ENCODE data around the gene ZNF382. TPM values are rescaled to one million over a fixed set of nuclear protein-coding genes. Genes with fewer than 3 reads are reported as not detected.

Gene ZNF382
- total RNA-seq, 2 experiments from 2014 or later = 4.2 to 4.4 TPM

DNA sequence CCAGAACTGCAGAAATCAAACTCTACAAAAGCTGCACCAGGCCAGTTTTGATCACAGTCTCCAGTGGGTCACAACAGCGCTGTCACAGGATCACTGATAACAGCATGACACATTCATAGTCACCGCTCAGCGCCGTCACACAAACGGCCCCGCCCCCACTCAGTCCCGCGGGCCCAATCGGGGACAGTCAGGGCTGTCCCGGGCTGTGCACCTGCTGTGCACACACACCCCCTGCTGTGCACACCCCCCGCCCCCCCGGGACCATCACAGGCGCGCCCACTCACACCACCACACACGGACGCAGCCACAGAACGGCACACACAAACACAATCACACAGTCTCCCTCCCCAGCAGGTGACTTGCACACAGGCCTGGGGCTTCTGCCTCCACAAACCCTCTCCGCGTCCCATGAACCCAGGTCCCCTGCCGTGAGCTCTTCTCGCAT lies 435 bp upstream of the ZNF382 start:
- POLR2A ChIA-PET = interaction anchor here (0.6 to 2.7 kb wide), 27 partner anchors 8 to 902 kb away, joined by 3 to 42 read pairs (median 6); partner anchors contain the start of genes POLR2I, TBCB, ZFP14 and ZFP82
- DNase-seq = peak; percentile 72 to 94 (median 86)
- CTCF ChIA-PET = interaction anchor here (0.6 to 1.6 kb wide), 5 partner anchors 20 to 235 kb away, joined by 3 to 6 read pairs (median 3); partner anchors contain the start of genes ZNF529 and ZNF566
- Mint-ChIP-seq H3K4me1 (ENCODE audit: low read depth) (peaks cover 28% of the 10 kb centered on the region), H3K9me3 (peaks cover 2% of the 10 kb centered on the region), H3K27ac (peak overlapping the region; percentile 83), H3K36me3 (ENCODE audit: low read depth) (peaks cover 59% of the 10 kb centered on the region), H3K27me3 (no peaks in the 10 kb centered on the region), H3K4me3 (peak overlapping the region; percentile 85)
- Histone ChIP-seq H3K27me3 (ENCODE audit: control insufficient read depth in 1 of 2, insufficient read depth in 2 of 2, low read length in 2 of 2) (no peaks in the 10 kb centered on the region), H3K36me3 (ENCODE audit: insufficient read depth, low read length) (peaks cover 2% of the 10 kb centered on the region), H3K4me1 (ENCODE audit: insufficient read depth, low read length) (peaks cover 10% of the 10 kb centered on the region), H3K4me3 (ENCODE audit: low read length) (peak overlapping the region; percentile 87), H3K9me3 (ENCODE audit: control insufficient read depth in 1 of 2, insufficient read depth in 1 of 2, low read length in 2 of 2) (no peaks in the 10 kb centered on the region), H3K27ac (ENCODE audit: low read depth in 1 of 2, low read length in 2 of 2) (peak overlapping the region; percentile 92 to 95)
- TF ChIP-seq CTCF (IDR thresholded peaks at IDR 0.05) = no peak
- ATAC-seq (ENCODE audit: poor library complexity) = peak; percentile 84
- intact Hi-C loops (cut with DNase I, micrococcal nuclease) = loop anchor here (1.0 to 10.0 kb wide), 7 partner anchors 32 to 230 kb away; partner anchors contain the start of genes ZNF260 (in 2 of the 2), ZNF461 (in 1 of the 2), ZNF529 (in 1 of the 2) and ZNF566 (in 1 of the 2)

- DNase-seq (peak in 1 of 14 experiments; percentile 7), ATAC-seq (ENCODE audit: poor library complexity) (peak; percentile 19)
- Histone ChIP-seq H3K36me3 (ENCODE audit: insufficient read depth, low read length) (peaks cover 9% of the 10 kb centered on the region), H3K27me3 (ENCODE audit: control insufficient read depth in 1 of 2, insufficient read depth in 2 of 2, low read length in 2 of 2) (no peaks in the 10 kb centered on the region), H3K4me1 (ENCODE audit: insufficient read depth, low read length) (peaks cover 10% of the 10 kb centered on the region), H3K4me3 (ENCODE audit: low read length) (peak overlapping the region; percentile 87), H3K27ac (ENCODE audit: low read depth in 1 of 2, low read length in 2 of 2) (peak overlapping the region; percentile 92 to 95), H3K9me3 (ENCODE audit: control insufficient read depth in 1 of 2, insufficient read depth in 1 of 2, low read length in 2 of 2) (peaks cover 0 to 5% of the 10 kb centered on the region in 2 experiments)
- peaks cover 28% of the 10 kb centered on the region for H3K4me1 Mint-ChIP-seq (ENCODE audit: low read depth)
- peak overlapping the region; percentile 83 for H3K27ac Mint-ChIP-seq
- H3K36me3 Mint-ChIP-seq (ENCODE audit: low read depth) = peaks cover 62% of the 10 kb centered on the region
- peak overlapping the region; percentile 85 for H3K4me3 Mint-ChIP-seq
- TF ChIP-seq CTCF (IDR thresholded peaks at IDR 0.05) = no peak
- intact Hi-C loops (cut with DNase I, micrococcal nuclease) = loop anchor here (1.0 to 10.0 kb wide), 6 partner anchors 33 to 229 kb away; partner anchors contain the start of genes ZNF260 (in 2 of the 2), ZNF461 (in 1 of the 2), ZNF529 (in 1 of the 2) and ZNF566 (in 1 of the 2)
- ChIA-PET CTCF (interaction anchor here (0.6 to 1.4 kb wide), 2 partner anchors 26 to 33 kb away, joined by 3 read pairs; partner anchors contain the start of gene ZNF529), POLR2A (interaction anchor here (0.8 to 2.7 kb wide), 17 partner anchors 10 to 901 kb away, joined by 3 to 42 read pairs (median 7); partner anchors contain the start of genes ZFP82, ZNF146, ZNF260 and ZNF345)
- no peaks in the 10 kb centered on the region for H3K27me3 Mint-ChIP-seq
- peaks cover 2% of the 10 kb centered on the region for H3K9me3 Mint-ChIP-seq
Measured at GRCh38 chr19:36605877-36606478, 865 bp downstream of the ZNF382 start.

DNA sequence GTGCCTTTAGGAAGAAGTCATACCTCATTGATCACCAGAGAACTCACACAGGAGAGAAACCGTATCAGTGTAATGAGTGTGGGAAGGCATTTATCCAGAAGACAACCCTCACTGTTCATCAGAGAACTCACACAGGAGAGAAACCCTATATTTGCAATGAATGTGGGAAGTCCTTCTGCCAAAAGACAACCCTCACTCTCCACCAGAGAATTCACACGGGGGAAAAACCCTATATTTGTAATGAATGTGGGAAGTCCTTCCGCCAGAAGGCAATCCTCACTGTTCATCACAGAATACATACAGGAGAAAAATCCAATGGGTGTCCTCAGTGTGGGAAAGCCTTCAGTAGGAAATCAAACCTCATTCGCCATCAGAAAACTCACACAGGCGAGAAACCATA lies 21.9 kb downstream of the ZNF382 start:
- ATAC-seq (ENCODE audit: poor library complexity) (no peak), DNase-seq (no peak)
- Mint-ChIP-seq H3K27ac (no peak overlapping the region), H3K4me1 (ENCODE audit: low read depth) (no peaks in the 10 kb centered on the region), H3K9me3 (peaks cover 14% of the 10 kb centered on the region), H3K27me3 (no peaks in the 10 kb centered on the region), H3K36me3 (ENCODE audit: low read depth) (peaks cover 90% of the 10 kb centered on the region), H3K4me3 (no peak overlapping the region)
- Histone ChIP-seq H3K9me3 (ENCODE audit: control insufficient read depth in 1 of 2, insufficient read depth in 1 of 2, low read length in 2 of 2) (peaks cover 58 to 97% of the 10 kb centered on the region in 2 experiments), H3K4me3 (ENCODE audit: low read length) (no peak overlapping the region), H3K36me3 (ENCODE audit: insufficient read depth, low read length) (peaks cover 5% of the 10 kb centered on the region), H3K27ac (ENCODE audit: low read depth in 1 of 2, low read length in 2 of 2) (no peak overlapping the region), H3K4me1 (ENCODE audit: insufficient read depth, low read length) (no peaks in the 10 kb centered on the region), H3K27me3 (ENCODE audit: control insufficient read depth in 1 of 2, insufficient read depth in 2 of 2, low read length in 2 of 2) (no peaks in the 10 kb centered on the region)
- ChIA-PET POLR2A (no interaction called here), CTCF (no interaction called here)
- no peak for TF ChIP-seq CTCF (IDR thresholded peaks at IDR 0.05)
- intact Hi-C loops (cut with DNase I, micrococcal nuclease) = no loop called here

Data from CD4-positive, alpha-beta T cell (primary cell).